Activated CD4-positive, alpha-beta T cell treated with anti-CD3 and anti-CD28 coated beads, Interleukin-2, amount 50 U/mL, for 24 hours (primary cell): Measurements from ENCODE around the gene OR5L2.
"Not testable (repeated sequence)": the region's sequence is repeated elsewhere in the genome, so short reads cannot be mapped to it uniquely, and the experiment has no call there.

Experiments
- DNase-seq, 2 donors: peaks; one replicate each; pipeline ENCODE4 v3.0.0-alpha.2; 2020; ENCODE audit warnings: low read depth in 1 of 2, low spot score in 1 of 2

The OR5L2 gene

DNA sequence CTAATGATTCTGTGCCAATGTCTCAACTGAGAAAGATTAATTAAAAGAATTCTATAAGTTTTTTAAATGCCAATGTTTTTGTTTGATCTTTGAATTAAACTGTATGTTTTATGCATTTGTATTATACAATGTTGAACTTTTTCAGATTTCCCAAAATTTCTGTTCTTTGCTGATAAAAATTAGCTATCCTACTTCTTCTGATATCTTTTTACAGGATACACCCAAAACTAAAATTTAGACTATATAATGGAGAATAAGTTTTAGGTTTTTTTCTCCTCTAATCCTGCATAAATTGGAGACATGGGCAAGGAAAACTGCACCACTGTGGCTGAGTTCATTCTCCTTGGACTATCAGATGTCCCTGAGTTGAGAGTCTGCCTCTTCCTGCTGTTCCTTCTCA lies at the start of gene OR5L2:
TSS of gene OR5L2 (plus strand) at position 301 of the 400 bp plus-strand sequence. CDS start at position 301, 0 bp downstream.
- no peak for DNase-seq

DNA sequence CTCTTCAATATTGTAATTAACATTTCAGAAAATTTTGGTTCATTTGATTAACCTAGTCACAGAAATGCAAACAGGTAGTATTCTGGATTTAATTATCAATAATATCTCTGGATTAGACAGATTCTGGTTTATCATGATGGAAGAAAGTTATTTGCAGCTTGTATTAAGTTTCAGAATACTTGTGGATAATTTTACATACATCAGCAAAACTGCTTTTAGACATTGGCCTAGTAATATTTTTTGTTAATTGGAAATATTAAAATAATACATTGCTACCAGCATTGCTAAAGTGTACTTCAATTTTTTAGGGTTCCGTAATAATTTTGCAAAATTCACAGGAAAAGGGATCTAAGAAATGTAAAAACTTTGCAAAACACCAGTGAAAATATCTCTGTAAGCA lies 35.4 kb upstream of the OR5L2 start:
- DNase-seq: no peak

DNA sequence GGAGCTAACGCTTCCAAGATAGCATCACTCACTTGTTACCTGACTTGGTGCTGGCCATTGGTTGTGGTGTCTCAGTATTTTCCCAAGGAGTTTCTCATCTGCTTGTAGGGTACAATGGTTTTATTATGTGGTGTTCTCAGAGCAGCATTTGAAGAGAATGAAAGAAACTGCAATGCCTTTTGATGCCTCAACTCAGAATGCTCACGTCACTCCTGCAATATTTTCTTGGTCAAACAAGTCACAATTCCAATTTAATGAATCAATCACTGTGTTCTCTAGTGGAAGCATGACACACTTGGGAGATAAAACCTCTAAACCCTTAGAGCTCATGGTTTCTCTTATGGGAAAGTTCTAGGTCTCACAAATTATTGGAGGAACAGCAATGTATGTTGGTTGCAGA lies 33.7 kb upstream of the OR5L2 start:
- no peak for DNase-seq

DNA sequence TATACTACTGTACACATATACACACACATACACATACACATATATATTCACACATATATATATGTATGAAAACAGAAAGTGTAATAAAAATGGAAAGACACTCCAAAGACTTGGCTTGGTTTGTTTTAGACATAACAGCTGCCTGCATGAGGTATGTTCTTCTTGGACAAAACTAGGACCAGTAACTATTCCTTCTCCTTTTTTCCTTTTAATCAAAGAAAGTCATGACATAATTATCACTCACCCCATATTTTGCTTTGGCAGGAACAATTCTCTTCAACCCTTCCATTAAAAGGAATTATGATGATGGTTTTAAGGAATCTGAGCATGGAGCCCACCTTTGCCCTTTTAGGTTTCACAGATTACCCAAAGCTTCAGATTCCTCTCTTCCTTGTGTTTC lies 31.8 kb upstream of the OR5L2 start, which contains the start of gene OR5D14:
TSS of gene OR5D14 (plus strand) at position 301 of the 400 bp plus-strand sequence. CDS start at position 301, 0 bp downstream.
- no peak for DNase-seq

- no peak for DNase-seq
Measured at GRCh38 chr11:55806248-55806647, 20.8 kb upstream of the OR5L2 start.

GRCh38 chr11:55811067-55811466 lies 16.0 kb upstream of the OR5L2 start, which contains the start of gene OR5L1:
TSS of gene OR5L1 (plus strand) at chr11:55811367. CDS start at chr11:55811467, 100 bp downstream.
- DNase-seq: no peak

DNA sequence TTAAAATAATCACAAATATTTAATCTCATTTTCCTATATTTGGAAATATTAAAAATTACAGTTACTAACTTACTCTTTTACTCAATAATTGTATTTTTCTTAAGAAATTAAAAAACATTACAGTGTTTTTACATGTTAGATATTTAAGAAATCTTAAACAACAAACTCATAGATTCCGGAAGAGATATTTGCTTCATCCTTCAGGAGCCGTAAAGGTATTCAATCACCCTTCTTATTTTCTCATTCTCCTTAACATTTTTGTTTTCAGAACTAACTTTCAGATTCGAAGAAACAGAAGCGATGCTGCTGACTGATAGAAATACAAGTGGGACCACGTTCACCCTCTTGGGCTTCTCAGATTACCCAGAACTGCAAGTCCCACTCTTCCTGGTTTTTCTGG lies 7.7 kb upstream of the OR5L2 start, which contains the start of gene OR5D18:
TSS of gene OR5D18 (plus strand) at position 301 of the 400 bp plus-strand sequence. CDS start at position 301, 0 bp downstream.
- no peak for DNase-seq

- no peak for DNase-seq
Measured at GRCh38 chr11:55838452-55838851, 11.4 kb downstream of the OR5L2 start, which contains the start of gene OR5D16. TSS of gene OR5D16 (plus strand) at chr11:55838752. CDS start at chr11:55838752, 0 bp downstream.

DNA sequence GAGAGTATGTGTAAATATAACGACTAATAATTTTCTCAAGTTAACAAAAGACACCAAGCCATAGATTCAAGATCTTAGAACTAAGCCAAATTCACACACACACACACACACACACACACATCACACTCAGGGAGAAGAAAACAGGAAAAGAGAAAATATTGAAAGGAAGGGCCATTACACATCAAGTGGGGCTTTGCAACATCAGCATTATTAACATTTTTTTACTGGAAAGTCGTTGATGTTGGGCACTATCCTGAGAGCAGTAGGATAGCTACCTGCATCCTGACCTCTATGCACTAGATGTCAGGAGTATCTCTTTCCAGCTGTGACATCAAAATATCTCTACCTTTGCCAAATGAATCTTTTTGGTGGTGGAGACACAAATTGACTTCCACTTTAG lies 20.4 kb downstream of the OR5L2 start:
- no peak for DNase-seq

DNA sequence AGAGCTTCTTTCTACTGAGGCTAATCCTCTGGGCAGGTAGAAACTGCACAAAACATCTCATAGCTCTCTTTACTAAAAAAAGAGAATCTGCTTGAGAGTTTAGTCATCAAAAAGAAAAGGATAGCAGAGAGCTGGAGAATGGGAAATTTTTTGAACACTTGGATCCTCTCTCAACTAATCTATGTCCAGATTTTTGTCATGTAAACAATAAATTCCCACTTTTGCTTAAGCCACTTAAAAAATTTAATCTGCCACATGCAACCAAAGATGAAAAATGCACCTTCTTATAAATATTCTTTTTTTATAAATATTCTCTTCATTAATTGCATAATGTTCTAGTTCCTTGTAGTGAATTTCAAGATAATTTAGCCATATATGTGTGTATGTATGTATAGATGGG lies 22.0 kb downstream of the OR5L2 start:
- DNase-seq: no peak

- no peak for DNase-seq
Measured at GRCh38 chr11:55852141-55852540, 25.1 kb downstream of the OR5L2 start.

DNA sequence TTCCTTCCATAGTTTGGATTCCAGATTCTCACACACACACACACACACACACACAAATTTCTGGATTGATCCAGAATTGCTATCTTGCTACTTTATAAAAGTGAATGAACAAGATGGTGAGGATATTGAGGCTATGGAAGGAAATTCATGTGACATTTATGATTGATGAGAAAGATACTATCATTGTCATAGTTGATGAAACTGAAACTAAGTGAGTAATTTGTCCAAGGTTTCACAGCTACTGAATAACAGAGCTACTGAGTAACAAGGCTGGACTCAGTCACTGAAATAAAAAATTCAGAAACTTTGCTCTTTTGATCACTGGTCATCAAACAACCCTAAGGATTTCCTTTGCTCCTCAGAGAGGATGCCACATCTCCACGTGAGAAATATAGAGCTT lies 27.7 kb downstream of the OR5L2 start:
- DNase-seq: no peak

- DNase-seq: not testable (repeated sequence)
Measured at GRCh38 chr11:55867354-55867753, 40.3 kb downstream of the OR5L2 start.

GRCh38 chr11:55872731-55873130 lies 45.7 kb downstream of the OR5L2 start:
- not testable (repeated sequence) for DNase-seq

GRCh38 chr11:55873146-55873545 lies 46.1 kb downstream of the OR5L2 start:
- DNase-seq: not testable (repeated sequence)
